NCI-H1048 (cell line): ENCODE results near the gene ARL5A.

Experiments used
- DNase-seq: peaks from one replicate; lab custom pipeline; 2025; lab: John Stamatoyannopoulos, UW

Gene ARL5A

DNA sequence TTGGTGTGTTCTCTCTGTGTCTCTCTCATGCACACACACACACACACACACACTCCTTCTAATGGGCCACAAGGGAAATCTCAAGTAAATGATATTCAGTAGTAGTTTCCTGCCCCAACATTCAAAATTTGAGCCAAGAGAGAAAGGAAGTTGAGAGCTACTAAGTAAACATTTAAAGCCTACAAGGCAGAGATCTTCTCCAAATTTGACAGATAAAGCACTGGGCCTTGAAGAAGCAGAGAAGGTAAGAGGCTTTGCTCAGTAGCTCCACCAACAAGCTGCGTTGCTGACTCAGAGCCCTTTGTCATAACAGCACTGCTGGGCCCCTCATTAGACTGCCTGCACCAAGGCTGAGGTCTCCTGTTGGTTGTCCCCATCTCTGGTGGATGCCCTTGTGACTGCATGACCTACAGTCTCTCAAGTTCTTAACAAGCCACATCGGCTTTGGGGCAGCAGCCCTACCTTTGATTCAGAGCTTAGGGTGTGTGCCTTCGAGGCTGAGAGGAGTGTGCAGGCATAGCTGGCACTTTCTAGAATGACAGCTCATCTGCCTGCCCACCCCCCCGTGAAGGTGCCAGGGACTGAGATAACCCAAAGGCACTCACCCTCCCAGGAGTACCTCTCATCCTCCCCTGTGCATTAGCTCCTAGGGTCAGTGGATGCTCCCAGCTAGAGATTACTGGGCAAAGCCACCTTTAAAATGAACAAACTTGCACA lies 61.6 kb downstream of the ARL5A start:
- DNase-seq = no peak

DNA sequence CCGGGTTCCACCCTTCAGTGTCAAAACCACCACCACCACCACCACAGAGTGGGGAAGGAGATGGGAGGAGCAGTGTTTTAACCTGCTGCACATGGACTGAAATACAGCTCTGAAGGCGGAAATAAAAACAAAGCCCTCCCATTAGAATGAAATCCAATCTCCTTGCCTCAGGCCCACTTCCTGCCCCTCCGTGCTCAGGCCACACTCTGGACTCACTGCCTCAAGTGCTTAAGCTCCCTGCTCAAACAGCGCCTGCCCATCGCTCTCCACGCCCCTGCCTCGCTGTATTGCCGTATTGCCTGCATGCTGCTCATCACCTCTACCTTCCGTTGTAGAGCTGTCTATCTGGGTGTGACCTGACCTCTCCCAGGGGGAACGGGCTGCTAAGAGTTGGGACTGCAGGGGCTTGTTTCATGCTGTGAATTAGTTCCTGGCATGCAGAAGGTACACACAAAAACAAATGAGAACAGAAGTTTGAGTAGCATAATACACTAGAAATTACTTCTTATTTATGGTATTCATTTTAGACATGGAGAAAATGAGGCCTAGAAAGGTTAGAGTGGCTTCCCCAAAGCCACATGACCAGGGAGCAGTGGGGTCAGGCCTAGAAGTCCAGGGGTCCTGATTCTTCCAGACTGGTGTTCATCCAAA lies 62.3 kb downstream of the ARL5A start:
- no peak for DNase-seq

DNA sequence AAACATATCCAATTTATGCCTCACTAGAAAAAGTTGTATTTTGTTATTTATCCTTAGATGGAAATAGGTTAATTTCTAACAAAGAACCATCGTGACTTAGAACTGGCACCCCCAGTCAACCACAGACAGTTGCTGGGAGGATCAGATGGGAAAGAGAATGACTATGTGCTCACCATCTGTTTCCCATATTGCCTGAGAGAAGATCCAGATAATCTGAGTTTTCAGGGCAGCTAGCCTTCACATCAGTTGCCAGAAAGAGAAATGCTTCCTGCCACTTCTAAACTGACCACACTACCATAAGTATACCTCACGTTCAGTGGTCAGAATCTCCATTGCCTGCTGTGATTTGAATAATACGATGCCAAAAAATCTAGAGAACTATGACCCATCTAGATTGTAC lies 65.5 kb downstream of the ARL5A start:
- DNase-seq = no peak

DNA sequence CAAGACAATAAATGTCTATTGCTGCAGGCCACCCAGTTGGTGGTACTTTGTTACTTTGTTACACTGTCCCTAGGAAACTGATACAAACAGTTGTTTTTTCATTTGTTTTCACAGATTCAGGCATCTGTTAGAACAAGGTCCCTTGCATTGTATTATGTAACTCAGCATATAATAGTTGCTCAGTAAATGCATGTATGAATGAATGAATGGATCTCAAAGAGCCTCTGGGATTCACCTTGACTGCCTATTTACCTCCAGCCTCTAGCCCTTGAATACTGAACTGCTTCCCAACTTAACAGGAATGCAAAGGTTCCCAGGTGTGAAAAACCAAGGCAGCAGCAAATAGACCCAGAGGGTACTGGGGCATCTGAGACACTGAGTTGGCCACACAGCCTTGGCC lies 66.5 kb downstream of the ARL5A start:
- no peak for DNase-seq

DNA sequence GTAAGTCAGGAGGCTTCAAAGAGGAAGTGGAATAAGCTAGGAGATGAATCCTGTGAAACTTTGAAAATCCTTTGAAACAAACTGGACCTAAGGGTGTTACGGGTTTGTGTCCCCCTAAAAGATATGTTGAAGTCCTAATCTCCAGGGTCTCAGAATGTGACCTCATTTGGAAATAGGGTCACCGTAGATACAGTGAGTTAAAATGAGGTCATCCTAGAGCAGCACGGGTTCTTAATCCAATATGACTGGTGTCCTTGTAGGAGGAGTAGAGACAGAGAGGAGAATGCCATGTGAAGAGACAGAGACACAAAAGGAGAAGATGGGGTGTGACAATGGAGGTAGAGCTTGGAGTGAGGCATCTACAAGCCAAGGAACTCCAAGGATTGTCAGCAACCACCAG lies 67.0 kb downstream of the ARL5A start:
- no peak for DNase-seq

DNA sequence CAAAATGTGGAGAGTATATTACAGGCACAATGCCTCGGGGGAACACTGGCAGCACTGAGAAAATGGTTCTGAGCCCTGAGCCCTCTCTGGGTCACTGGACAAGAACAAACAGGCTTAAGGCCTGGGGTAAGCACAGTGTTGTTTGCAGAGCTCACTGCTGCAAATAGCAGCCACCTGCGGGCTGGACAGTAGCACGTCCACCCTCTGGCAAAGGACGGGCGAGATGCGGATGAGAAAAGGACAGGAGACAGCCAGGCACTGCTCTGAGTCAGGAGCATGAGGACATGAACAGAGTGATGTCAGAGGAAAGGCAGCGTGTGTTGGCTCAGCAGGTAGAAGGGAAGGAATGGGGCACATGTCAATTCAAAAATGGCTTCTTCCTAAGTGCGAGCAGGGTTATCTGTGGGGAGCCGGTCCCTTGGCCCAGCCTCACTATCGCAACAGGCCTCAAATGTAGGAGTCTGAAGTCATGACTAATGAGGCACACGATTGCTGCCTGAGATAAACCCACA lies 68.0 kb downstream of the ARL5A start:
- no peak for DNase-seq

DNA sequence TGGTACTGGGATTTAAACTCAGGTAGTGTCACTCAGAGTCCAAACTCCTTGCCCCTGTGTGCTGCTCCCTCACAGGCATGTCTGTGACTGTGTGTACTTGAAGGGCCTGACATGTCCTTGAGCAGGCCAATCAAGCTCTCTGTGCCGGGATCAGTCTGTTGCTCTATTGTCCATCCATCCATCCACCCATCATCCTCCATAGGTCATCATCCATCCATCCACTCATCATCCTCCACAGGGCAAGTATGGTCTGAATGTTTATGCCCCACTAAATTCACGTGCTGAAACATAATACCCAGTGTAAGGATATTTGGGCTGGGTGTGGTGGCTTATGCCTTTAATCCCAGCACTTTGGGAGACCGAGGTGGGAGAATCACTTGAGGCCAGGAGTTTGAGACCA lies 69.5 kb downstream of the ARL5A start:
- no peak for DNase-seq

DNA sequence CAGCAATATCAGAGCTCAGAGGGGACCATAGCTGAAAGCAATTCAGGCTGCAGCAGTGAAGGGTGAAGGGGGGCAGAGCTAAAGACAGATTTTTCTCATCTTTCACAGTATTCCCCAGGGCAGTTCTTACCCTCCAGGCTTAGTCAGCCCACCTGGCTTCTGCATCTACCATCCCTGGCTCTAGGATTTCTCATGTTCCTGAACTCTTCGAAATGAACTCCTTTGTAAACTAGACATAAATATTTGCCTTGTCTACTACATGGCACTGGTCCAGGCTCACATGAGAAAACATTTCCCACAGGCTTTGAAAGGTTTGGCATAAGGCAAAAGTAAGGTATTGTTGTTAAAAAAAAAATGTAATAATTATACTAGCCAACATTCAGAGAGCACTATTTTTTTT lies 70.4 kb downstream of the ARL5A start:
- DNase-seq = no peak

DNA sequence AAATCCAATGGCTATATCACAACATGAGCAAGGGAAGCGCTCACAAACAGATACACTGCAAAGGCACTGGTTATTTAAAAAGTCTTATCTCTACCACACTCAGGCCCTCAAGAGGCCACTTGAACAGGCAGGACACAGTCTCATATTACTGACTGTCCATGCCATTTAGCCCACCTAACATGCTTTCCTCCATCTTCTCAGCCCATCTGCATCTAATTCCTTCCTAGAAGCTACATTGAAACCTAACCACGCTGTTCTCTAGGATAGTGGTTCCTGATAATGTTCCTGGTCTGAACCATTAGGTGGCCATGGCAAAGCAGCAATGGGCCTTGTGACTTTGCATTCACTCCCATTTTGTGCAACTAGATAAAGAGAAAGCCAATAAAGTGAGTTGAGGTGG lies 71.4 kb downstream of the ARL5A start:
- DNase-seq = no peak

DNA sequence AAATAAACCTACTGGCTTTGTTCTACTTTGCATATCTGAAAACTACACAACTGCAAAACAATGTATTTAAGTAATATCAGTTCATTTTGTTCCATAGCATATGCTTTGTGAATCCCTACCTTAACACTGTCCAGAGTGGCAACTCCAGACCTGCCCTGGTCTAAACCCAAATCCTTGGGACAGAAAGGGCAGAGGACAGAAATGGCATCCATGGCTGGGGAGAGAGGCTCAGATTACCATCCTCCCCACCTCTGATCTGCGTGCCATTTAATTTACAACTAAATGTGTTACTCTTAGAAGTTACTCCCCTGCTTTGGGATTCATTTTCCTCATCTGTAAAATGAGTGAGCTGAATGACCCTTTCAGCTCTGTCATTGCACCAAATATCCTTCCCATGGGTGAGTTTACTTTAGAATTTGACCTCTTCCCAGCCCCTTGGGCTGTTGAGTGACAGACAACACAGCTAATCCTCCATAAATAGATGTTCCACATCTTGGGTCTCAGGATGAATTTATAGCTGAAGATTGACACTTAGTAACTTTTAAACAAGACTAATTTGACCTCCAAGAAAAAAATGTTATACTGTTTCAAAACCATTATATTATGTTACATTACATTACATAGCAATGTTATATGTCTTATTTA lies 73.8 kb downstream of the ARL5A start:
- no peak for DNase-seq

DNA sequence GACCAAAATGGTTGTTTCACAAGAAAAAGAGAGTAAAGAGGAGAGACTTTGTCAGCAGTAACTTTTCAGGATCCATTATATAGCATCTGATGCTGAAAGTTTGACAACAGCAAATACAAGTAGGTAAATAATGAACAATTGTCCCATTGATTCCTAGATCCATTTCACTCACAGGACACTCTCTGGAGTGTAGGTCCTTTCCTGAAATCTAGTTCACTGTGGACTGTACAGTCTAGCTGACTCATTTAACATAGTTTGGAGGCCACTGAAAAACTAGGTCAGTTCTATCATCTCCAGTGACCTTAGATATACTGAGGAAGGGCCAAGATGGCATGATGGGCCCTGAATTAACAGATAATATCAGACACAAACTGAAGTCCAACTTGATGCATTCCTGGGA lies 74.7 kb downstream of the ARL5A start:
- no peak for DNase-seq
